Muscle layer of duodenum (tissue), 2 donors: ENCODE data around the gene NXT1.
A peak's percentile ranks its signal among the peaks of the same experiment; 100 is the strongest.

Experiments
- H3K27ac ChIP-seq: one replicate; pipeline ENCODE4 v1.7.0; 2013; ENCODE audit warnings: mild to moderate bottlenecking, low read length
- H3K27me3 ChIP-seq: one replicate; pipeline ENCODE4 v1.7.0; 2013; ENCODE audit warnings: low read depth, mild to moderate bottlenecking, control low read depth, low read length
- H3K36me3 ChIP-seq, 2 donors: one replicate each; pipeline ENCODE4 v1.7.0; 2013; ENCODE audit warnings: low read length in 2 of 2, control low read depth in 1 of 2, mild to moderate bottlenecking in 1 of 2; ENCODE audit not compliant: insufficient read depth in 2 of 2, control insufficient read depth in 1 of 2
- H3K4me1 ChIP-seq, 2 donors: one replicate each; pipeline ENCODE4 v1.7.0; 2013; ENCODE audit warnings: low read length in 2 of 2, mild to moderate bottlenecking in 2 of 2, control low read depth in 1 of 2, moderate library complexity in 1 of 2; ENCODE audit not compliant: insufficient read depth in 2 of 2, control insufficient read depth in 1 of 2
- H3K4me3 ChIP-seq, 2 donors: one replicate each; pipeline ENCODE4 v1.7.0; 2013; ENCODE audit warnings: low read length in 2 of 2, low read depth in 1 of 2, mild to moderate bottlenecking in 1 of 2
- H3K9me3 ChIP-seq, 2 donors: one replicate each; pipeline ENCODE4 v1.7.0; 2013; ENCODE audit warnings: low read length in 2 of 2, control low read depth in 1 of 2, mild to moderate bottlenecking in 1 of 2; ENCODE audit not compliant: control insufficient read depth in 1 of 2
- donor health status: healthy.

NXT1 gene

GRCh38 chr20:23361476-23362391 is 11.1 kb downstream of the NXT1 start, which contains the start of gene GZF1:
Gene GZF1 (plus strand): TSS chr20:23362182. CDS start chr20:23364384, 2,202 bp downstream.
- H3K4me1 ChIP-seq, result peaks cover 13 to 37% of the 10 kb centered on the region in 2 donors
- H3K4me3 ChIP-seq, result peak within 1 kb of the TSS; percentile 79
- no peaks in the 10 kb centered on the region for H3K9me3 ChIP-seq
- no peaks in the 10 kb centered on the region for H3K36me3 ChIP-seq
- H3K27me3 ChIP-seq, result no peaks in the 10 kb centered on the region
- H3K27ac ChIP-seq, result peak within 1 kb of the TSS; percentile 100

GRCh38 chr20:23362392-23363256 is 12.0 kb downstream of the NXT1 start:
- Histone ChIP-seq H3K36me3 (no peaks in the 10 kb centered on the region), H3K27ac (peak overlapping the region; percentile 53), H3K4me1 (peaks cover 13 to 38% of the 10 kb centered on the region in 2 donors)

GRCh38 chr20:23363257-23363649 is 12.7 kb downstream of the NXT1 start:
- H3K4me3 ChIP-seq, result peak overlapping the region; percentile 79

More at GRCh38 chr20:23362392-23363256, 12.0 kb downstream of the NXT1 start:
- no peaks in the 10 kb centered on the region for H3K9me3 ChIP-seq
- no peaks in the 10 kb centered on the region for H3K27me3 ChIP-seq
- H3K4me3 ChIP-seq, result peak overlapping the region; percentile 79

GRCh38 chr20:23365390-23366165 is 15.0 kb downstream of the NXT1 start:
- H3K27me3 ChIP-seq, result no peaks in the 10 kb centered on the region
- H3K27ac ChIP-seq, result no peak overlapping the region
- H3K36me3 ChIP-seq, result peaks cover 21% of the 10 kb centered on the region in 2 donors
- H3K9me3 ChIP-seq, result no peaks in the 10 kb centered on the region
- H3K4me3 ChIP-seq, result no peak overlapping the region
- H3K4me1 ChIP-seq, result peaks cover 13 to 31% of the 10 kb centered on the region in 2 donors

More at GRCh38 chr20:23363257-23363649, 12.7 kb downstream of the NXT1 start:
- Histone ChIP-seq H3K27ac (peak overlapping the region; percentile 53), H3K36me3 (no peaks in the 10 kb centered on the region), H3K27me3 (no peaks in the 10 kb centered on the region), H3K9me3 (no peaks in the 10 kb centered on the region), H3K4me1 (peaks cover 13 to 38% of the 10 kb centered on the region in 2 donors)

GRCh38 chr20:23366384-23366783 is 15.8 kb downstream of the NXT1 start:
- peaks cover 27 to 29% of the 10 kb centered on the region in 2 donors for H3K36me3 ChIP-seq
- no peak overlapping the region for H3K4me3 ChIP-seq
- no peaks in the 10 kb centered on the region for H3K9me3 ChIP-seq
- peaks cover 13 to 25% of the 10 kb centered on the region in 2 donors for H3K4me1 ChIP-seq
- no peak overlapping the region for H3K27ac ChIP-seq
- no peaks in the 10 kb centered on the region for H3K27me3 ChIP-seq

GRCh38 chr20:23367770-23368169 is 17.2 kb downstream of the NXT1 start:
- Histone ChIP-seq H3K27ac (no peak overlapping the region), H3K27me3 (no peaks in the 10 kb centered on the region), H3K9me3 (no peaks in the 10 kb centered on the region), H3K4me3 (no peak overlapping the region), H3K4me1 (peaks cover 12 to 23% of the 10 kb centered on the region in 2 donors), H3K36me3 (peaks cover 41 to 42% of the 10 kb centered on the region in 2 donors)

- Histone ChIP-seq H3K9me3 (no peaks in the 10 kb centered on the region), H3K4me3 (no peak overlapping the region), H3K27ac (no peak overlapping the region), H3K4me1 (peaks cover 5 to 16% of the 10 kb centered on the region in 2 donors), H3K27me3 (no peaks in the 10 kb centered on the region), H3K36me3 (peaks cover 45 to 48% of the 10 kb centered on the region in 2 donors)
Measured at GRCh38 chr20:23368316-23369071, 17.9 kb downstream of the NXT1 start.

- Histone ChIP-seq H3K27me3 (no peaks in the 10 kb centered on the region), H3K27ac (no peak overlapping the region), H3K9me3 (no peaks in the 10 kb centered on the region), H3K36me3 (peaks cover 50 to 52% of the 10 kb centered on the region in 2 donors), H3K4me1 (peaks cover 4 to 16% of the 10 kb centered on the region in 2 donors), H3K4me3 (no peak overlapping the region)
Measured at GRCh38 chr20:23369072-23369823, 18.7 kb downstream of the NXT1 start.

- no peaks in the 10 kb centered on the region for H3K27me3 ChIP-seq
- H3K27ac ChIP-seq, result no peak overlapping the region
- no peak overlapping the region for H3K4me3 ChIP-seq
- H3K4me1 ChIP-seq, result peaks cover 4 to 16% of the 10 kb centered on the region in 2 donors
- H3K36me3 ChIP-seq, result peaks cover 50 to 54% of the 10 kb centered on the region in 2 donors
- H3K9me3 ChIP-seq, result no peaks in the 10 kb centered on the region
Measured at GRCh38 chr20:23370274-23370673, 19.7 kb downstream of the NXT1 start.
